B cell (primary cell): Measurements from ENCODE around the gene SERPINE1.

ENCODE experiments used
- CTCF ChIP-seq: fragments of 200-600 bp; IDR thresholded peaks from one replicate; pipeline ENCODE4 v1.8.0; 2022; ENCODE audit warnings: antibody characterized with exemption, mild to moderate bottlenecking
- EZH2 ChIP-seq: IDR thresholded peaks from 2 replicates; pipeline ENCODE4 v1.6.1; 2012; ENCODE audit warnings: borderline replicate concordance, low read depth, mild to moderate bottlenecking, moderate library complexity, low read length; ENCODE audit not compliant: insufficient read depth, poor library complexity, severe bottlenecking

DNA sequence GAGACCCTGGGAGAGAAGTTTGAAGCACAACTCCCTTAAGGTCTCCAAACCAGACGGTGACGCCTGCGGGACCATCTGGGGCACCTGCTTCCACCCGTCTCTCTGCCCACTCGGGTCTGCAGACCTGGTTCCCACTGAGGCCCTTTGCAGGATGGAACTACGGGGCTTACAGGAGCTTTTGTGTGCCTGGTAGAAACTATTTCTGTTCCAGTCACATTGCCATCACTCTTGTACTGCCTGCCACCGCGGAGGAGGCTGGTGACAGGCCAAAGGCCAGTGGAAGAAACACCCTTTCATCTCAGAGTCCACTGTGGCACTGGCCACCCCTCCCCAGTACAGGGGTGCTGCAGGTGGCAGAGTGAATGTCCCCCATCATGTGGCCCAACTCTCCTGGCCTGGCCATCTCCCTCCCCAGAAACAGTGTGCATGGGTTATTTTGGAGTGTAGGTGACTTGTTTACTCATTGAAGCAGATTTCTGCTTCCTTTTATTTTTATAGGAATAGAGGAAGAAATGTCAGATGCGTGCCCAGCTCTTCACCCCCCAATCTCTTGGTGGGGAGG is 10.8 kb downstream of the SERPINE1 start:
- TF ChIP-seq CTCF (no peak), EZH2 (no peak)
